NCI-H774 (cell line): ENCODE data around the gene MCCC2.
A peak's percentile ranks its signal among the peaks of the same experiment; 100 is the strongest.
"Not testable (repeated sequence)": the region's sequence is repeated elsewhere in the genome, so short reads cannot be mapped to it uniquely, and the experiment has no call there.

ENCODE experiments used
- DNase-seq: peaks from one replicate; lab custom pipeline; 2025; lab: John Stamatoyannopoulos, UW

The MCCC2 gene

GRCh38 chr5:71600783-71601182, 13.6 kb downstream of the MCCC2 start:
- DNase-seq = no peak

GRCh38 chr5:71601222-71602026, 14.3 kb downstream of the MCCC2 start:
- DNase-seq = no peak

GRCh38 chr5:71609916-71610315, 22.8 kb downstream of the MCCC2 start:
- not testable (repeated sequence) for DNase-seq

GRCh38 chr5:71615809-71616208, 28.7 kb downstream of the MCCC2 start:
- no peak for DNase-seq

- no peak for DNase-seq
These were observed 33.5 kb downstream of the MCCC2 start for GRCh38 chr5:71620630-71621029.

GRCh38 chr5:71621268-71621667, 34.1 kb downstream of the MCCC2 start:
- DNase-seq = no peak

GRCh38 chr5:71621741-71622140, 34.6 kb downstream of the MCCC2 start:
- DNase-seq = no peak

GRCh38 chr5:71623221-71623794, 36.2 kb downstream of the MCCC2 start:
- DNase-seq = no peak

- no peak for DNase-seq
These were observed 42.8 kb downstream of the MCCC2 start for GRCh38 chr5:71629950-71630349.

GRCh38 chr5:71631070-71631469, 43.9 kb downstream of the MCCC2 start:
- no peak for DNase-seq

GRCh38 chr5:71632168-71632567, 45.0 kb downstream of the MCCC2 start:
- DNase-seq = no peak

GRCh38 chr5:71633255-71634155, 46.4 kb downstream of the MCCC2 start:
- DNase-seq = no peak

GRCh38 chr5:71637133-71637532, 50.0 kb downstream of the MCCC2 start:
- DNase-seq = no peak

GRCh38 chr5:71640408-71640807, 53.3 kb downstream of the MCCC2 start:
- no peak for DNase-seq

GRCh38 chr5:71645030-71645429, 57.9 kb downstream of the MCCC2 start:
- no peak for DNase-seq

GRCh38 chr5:71650940-71651339, 63.8 kb downstream of the MCCC2 start:
- not testable (repeated sequence) for DNase-seq

- DNase-seq = no peak
These were observed 64.4 kb downstream of the MCCC2 start for GRCh38 chr5:71651579-71651978.

GRCh38 chr5:71652349-71652748, 65.2 kb downstream of the MCCC2 start:
- DNase-seq = no peak

GRCh38 chr5:71652803-71653543, 65.8 kb downstream of the MCCC2 start:
- DNase-seq = peak; percentile 53

- no peak for DNase-seq
These were observed 71.9 kb downstream of the MCCC2 start for GRCh38 chr5:71658916-71659662.

- DNase-seq = no peak
These were observed 75.2 kb downstream of the MCCC2 start for GRCh38 chr5:71662381-71662780.
